Middle frontal gyrus (tissue), 1 donor: Measurements from ENCODE around the gene HDDC2.

Source experiments
- DNase-seq: peaks from one replicate; pipeline ENCODE4 v3.0.0-alpha.2; 2015; ENCODE audit warnings: low spot score; ENCODE audit errors: extremely low spot score

Gene HDDC2, protein sequence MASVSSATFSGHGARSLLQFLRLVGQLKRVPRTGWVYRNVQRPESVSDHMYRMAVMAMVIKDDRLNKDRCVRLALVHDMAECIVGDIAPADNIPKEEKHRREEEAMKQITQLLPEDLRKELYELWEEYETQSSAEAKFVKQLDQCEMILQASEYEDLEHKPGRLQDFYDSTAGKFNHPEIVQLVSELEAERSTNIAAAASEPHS

DNA sequence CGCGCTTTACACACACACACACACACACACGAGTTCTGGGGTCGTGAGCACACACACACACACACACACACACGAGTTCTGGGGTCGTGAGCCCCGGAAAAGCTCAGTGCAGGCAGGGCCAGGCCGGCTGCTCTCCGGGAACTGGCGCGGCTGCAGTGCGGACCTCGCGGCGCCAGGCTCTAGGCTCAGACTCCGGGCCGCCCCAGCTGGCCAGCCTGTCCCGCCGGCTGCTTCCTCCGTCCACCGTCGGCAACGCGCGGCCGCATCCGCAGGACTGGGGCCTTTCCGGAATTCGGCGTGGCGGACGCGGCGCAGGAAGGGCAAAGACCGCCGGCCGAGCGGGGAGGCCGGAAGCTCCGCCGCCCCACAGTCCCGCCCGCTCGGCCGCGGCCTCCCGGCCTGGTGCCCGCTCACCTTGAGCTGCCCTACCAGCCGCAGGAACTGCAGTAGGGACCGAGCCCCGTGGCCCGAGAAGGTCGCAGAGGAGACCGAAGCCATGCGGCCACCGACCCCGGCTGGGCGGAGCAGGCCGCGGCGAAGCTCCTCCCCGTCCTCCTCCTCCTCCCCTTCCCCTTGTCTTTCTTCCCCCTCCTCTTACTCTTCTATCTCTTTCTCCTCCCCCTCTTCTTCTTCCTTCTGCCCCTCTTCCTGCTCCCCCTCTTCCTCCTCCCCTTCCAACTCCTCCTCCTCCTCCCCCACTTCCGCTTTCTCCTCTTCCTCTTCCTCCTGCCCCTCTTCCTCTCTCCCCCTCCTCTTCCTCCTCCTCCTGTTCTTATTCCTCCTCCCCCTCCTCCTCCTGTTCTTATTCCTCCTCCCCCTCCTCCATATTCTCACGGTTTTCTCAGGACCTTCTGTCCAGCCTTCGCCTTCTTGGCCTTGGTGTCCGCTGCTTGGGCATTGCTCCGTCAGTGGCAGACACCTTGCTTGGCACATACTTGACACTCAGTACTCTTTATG is at the start of gene HDDC2:
Gene HDDC2 (minus strand): TSS at position 533 of the 957 bp plus-strand sequence. CDS start 35 bp downstream, at position 498.
- DNase-seq: no peak

DNA sequence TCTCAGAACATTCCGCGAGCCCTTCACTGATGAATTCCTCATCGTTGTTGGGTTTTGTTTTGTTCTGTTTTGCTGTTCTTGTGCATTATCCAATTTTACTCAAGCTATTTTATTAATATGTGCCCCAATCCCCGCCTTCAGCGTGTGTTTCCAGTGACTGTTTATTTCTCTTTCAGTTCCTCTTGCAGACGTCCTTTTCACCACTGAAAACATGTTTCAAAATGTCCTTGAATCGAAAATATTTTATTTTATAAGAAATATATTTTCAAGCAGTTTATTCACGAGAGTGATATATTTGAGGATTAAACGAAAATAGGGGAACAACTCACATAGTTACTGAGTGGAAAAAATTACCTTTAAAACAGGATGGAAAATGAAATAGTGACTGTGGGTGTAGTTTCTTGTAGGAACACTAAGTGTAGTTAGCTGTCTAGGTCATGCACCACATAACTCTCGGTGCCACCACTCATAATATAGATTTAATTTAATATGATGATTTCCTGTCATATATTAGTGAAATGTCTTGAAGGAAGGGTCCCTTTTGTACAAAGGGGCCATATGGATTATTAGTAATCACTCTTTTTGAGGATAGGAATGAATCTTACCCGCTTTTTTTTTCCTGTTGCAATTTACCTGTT is 45.3 kb upstream of the HDDC2 start:
- no peak for DNase-seq

DNA sequence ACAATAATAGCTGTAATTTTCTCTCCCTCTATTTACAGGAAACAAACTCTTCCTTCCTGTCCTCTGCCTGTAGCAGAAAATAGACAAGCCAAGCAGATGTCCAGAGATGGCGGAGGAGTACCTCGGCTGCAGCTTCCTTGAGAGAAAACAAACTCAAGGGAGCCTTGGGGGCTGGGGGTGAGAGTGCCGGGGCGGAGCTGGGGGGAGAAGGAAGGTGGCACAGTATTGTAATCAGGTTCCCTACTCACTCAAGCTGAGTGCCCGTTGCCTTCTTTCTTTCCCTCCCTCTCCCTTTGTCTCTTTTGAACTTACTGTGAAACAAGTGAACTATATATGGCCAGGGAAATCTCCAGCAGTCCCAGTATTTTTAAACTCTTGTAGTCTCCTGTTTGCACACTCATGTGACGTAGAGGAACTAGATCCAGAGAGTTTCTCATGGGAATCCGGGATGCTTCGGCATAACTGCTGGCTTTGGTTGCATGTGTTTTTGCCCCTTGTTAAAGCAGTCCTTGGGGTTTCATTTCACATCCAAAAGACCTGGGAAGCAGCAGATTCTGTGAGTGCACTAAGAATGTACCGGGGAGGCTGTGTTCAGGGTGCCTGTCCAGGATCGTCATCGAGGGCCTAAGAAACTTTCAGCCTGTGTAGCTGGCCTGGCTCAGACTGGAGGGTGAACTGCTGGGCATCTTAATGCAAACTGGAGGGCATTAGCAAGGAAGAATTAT is 44.6 kb upstream of the HDDC2 start:
- DNase-seq: no peak

- DNase-seq: no peak
These were observed 39.7 kb upstream of the HDDC2 start for GRCh38 chr6:125341460-125341859.

DNA sequence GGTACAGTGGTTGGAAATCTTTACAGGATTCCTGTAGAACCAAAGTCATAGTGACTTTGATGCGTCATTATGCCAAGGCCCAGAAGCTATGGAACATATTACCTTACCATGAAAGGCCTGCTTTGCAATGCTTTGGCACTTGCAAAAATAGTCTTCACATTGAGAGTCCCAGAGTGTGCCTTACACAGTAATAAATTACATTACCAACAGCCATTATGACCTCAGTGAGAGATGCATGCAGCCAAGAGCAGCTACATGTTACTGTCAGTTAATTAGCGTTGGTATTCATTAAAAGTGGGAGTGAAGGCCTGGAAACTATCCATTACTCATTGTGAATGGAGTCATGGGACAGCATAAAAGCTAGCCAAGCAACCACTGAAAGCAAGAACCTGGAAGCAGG is 39.2 kb upstream of the HDDC2 start:
- no peak for DNase-seq

GRCh38 chr6:125340175-125340835 is 38.5 kb upstream of the HDDC2 start:
- no peak for DNase-seq

DNA sequence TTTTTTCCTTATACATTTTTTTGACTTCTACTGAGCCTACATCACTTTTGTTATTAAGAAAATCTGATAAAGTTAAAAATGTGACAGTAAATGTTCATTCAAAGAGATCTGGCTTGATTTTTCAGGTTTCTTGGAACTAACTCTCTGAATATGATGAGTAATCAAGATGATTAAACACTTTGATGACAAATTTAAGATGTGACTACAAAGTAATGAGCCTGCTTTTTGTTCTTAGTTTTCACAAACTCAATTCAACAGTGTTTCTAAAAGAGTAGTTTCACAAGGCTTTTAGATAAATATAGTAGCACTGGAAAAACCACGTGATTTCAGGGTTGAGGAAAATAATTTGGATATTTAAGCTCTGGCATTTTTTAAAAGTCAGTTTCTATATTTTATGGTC is 37.9 kb upstream of the HDDC2 start:
- no peak for DNase-seq

DNA sequence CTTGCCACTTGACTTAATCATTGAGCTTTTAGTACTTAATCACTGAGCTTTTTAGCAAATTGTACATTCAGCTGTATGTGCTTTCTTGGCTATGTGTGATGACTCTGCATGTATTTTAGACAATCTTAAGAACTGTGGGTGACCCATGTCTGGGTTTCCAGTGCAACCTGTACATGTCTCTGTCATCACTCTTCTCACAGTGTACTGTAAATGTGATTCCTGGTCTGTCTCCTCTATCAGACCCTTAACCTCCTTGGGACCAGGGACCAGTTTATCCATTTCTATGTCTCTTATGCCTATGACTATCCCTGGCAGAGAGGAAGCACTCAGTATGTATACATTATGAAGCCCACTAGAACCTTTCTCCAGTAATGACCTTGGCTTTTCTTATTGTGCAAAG is 36.6 kb upstream of the HDDC2 start:
- no peak for DNase-seq

DNA sequence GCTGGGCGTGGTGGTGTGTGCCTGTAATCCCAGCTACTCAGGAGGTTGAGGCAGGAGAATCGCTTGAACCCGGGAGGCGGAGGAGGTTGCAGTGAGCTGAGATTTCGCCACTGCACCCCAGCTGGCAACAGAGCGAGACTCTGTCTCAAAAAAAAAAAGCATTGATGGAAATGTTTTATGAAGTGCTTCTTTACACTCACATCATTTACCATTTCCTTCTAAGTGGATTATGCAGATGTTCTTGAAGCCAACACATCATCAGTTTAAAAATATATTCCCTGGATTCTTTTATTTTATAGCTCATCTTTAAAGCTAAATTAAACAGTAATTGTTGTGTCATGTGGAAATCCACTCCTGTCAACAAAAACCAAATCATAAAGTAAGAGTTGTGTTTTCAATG is 35.9 kb upstream of the HDDC2 start:
- DNase-seq: no peak

DNA sequence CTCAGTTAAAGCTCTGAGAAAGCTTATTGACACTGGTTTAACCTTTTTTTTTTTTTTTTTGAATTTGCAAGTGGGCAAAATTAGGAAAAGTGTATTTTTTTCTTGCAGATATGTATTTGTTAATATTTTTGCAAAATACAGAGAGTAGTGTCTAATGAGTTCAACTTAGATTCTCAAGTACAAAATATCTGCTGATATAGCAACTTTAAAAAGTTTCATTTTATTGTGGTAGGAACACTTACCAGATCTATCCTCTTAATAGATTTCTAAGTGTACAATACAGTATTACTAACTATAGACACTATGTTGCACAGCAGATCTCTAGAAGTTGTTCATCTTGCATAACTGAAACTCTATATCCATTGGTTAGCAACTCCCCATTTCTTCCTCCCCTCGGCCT is 30.9 kb upstream of the HDDC2 start:
- DNase-seq: no peak

DNA sequence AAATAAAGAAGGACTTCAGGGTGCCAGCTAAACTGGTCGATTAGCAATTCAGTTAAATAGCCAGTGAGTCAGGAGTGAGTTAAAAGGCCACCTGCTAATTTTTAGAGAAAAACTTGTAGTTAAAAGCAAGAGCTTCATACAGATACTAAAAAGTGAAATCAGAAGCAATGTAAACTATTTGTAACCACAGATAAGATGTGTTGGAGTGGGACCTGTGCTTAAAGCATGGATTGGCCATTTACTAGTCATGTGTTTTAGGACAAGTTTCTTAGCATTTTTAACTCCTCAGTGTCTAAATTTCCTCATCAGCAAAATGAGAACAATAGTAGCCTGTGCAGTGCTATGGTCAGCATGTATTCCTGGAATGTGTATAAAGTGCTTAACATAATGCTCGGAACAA is 23.8 kb upstream of the HDDC2 start:
- no peak for DNase-seq

DNA sequence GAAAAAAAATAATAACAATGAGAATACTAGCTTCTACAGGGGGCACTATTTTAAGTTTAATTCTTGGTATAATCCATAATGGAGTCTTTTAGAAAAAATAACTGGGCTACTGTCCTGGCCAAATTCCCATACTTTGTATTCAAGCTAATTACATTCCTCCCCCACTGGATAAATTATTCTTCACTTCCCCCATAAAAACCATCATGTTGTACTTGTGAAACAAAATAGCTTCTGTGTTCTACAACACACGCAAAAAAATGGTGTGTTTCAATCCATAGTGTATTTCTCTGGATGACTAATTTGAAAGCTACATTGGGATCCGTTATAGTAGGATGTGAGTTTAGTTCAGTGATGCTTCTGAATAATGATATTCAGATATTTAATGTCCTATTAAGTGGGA is 21.6 kb upstream of the HDDC2 start:
- no peak for DNase-seq

GRCh38 chr6:125316621-125317020 is 14.9 kb upstream of the HDDC2 start:
- DNase-seq: peak; percentile 58

GRCh38 chr6:125315548-125315947 is 13.8 kb upstream of the HDDC2 start:
- no peak for DNase-seq

DNA sequence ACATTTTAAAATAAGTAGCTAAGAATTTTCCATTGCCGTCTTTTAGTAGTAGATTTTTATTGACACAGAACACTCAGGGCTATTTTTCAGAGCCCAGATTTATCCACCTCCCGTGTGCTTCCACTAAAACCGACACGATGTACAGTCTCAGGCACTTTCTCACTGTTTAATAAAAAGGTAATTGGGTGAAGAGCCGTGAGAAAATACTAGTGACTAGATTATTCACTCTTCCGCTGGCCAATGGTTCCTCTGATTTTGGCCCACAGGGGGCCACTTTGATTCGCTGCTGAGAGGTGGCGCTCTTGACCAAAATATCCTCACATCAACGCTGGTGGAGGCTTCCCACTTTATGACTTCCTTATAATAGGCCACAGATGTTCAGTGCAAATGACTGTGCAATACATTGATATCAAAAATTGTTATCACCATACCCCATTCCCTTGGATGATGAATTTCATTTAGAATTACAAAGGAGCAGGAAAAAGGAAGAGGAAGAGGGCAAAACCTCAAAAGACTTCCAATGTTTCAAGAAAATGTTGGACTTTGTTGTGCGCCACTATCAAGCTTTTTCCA is 12.3 kb upstream of the HDDC2 start:
- peak; percentile 52 for DNase-seq

DNA sequence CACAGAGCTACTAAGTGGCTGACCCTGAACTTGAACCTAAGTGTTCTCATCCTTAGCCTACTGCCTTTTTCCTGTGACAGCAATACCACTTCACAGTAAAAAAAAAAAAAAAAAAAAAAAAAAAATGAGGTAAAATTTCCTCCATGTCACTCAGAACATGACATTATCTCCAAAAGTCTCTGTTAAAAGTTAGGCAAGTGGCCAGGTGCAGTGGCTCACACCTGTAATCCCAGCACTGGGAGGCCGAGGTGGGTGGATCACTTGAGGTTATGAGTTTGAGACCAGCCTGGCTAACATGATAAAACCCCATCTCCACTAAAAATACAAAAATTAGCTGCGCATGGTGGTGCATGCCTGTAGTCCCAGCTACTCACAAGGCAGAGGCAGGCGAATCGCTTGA is 11.2 kb upstream of the HDDC2 start:
- no peak for DNase-seq

GRCh38 chr6:125312478-125312877 is 10.7 kb upstream of the HDDC2 start:
- DNase-seq: no peak

- DNase-seq: peak; percentile 68
These were observed 9.4 kb upstream of the HDDC2 start for GRCh38 chr6:125310994-125311649.

DNA sequence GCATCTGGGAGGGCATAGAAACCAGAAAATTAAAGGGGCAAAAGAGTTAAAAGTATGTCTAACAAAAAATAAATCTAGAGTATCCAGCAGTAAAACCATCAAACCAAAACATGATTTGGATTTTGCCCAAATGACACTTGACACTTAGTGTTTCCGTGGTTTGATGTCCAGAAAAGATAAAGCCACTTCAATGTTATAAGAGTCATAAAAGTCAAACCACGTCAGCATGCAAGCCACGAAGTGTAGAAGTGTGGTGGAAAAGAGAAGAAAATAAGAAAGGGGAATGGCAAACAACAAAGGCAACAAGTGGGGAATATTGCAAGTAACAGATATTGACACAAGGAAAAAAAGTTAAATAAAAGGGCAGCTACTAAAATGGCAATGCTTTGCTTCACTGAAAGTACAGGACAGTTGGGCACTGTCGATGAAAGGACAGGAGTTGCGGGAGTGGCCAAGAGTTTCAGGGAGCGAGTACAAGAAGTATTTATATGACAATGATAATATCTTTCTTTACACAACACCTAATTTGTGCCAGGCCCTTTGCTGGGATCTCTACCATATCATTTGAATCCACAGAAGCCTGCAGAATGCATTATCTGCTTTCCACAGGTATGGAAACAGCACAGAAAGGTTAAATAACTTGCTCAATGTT is 6.3 kb upstream of the HDDC2 start:
- no peak for DNase-seq
